T-helper 1 cell (primary cell): ENCODE measurements around the gene ENTREP3.

Experiments used
- DNase-seq, 5 donors: peaks; one replicate each; pipeline ENCODE4 v3.0.0-alpha.2; 2012 to 2020

Gene ENTREP3

GRCh38 chr1:155198547-155198906 lies 56.8 kb downstream of the ENTREP3 start:
- DNase-seq, result no peak

- no peak for DNase-seq
Measured at GRCh38 chr1:155197901-155198546, 57.3 kb downstream of the ENTREP3 start.
